Myocyte (in vitro differentiated cells): ENCODE measurements around the gene ATXN3L. TPM values are rescaled to one million over a fixed set of nuclear protein-coding genes. Genes with fewer than 3 reads are reported as not detected.
A peak's percentile ranks its signal among the peaks of the same experiment; 100 is the strongest.

ENCODE experiments used
- DNase-seq: peaks from one replicate; pipeline ENCODE4 v3.0.0-alpha.2; 2012; ENCODE audit warnings: low read depth
- polyA plus RNA-seq: library from polyadenylated mRNA; unstranded; fragments of >200 nt; gene quantifications from one replicate; pipeline ENCODE4 v1.2.1, GENCODE V29; 2012; ENCODE audit warnings: missing spikeins
- total RNA-seq: library from RNA; depleted of rRNA; stranded (reverse); fragments of >200 nt; gene quantifications from 2 replicates; pipeline ENCODE4 v1.2.3, GENCODE V29; 2014

ATXN3L gene
- not detected in 2 replicates for total RNA-seq
- polyA plus RNA-seq: not detected

GRCh38 chrX:13319953-13320352 lies at the start of gene ATXN3L:
Gene ATXN3L (minus strand): TSS chrX:13320053. CDS start chrX:13319934, 119 bp downstream.
- no peak for DNase-seq

- no peak for DNase-seq
Observed at GRCh38 chrX:13369256-13370030, 49.6 kb upstream of the ATXN3L start.

- no peak for DNase-seq
Observed at GRCh38 chrX:13367950-13368349, 48.1 kb upstream of the ATXN3L start.

DNA sequence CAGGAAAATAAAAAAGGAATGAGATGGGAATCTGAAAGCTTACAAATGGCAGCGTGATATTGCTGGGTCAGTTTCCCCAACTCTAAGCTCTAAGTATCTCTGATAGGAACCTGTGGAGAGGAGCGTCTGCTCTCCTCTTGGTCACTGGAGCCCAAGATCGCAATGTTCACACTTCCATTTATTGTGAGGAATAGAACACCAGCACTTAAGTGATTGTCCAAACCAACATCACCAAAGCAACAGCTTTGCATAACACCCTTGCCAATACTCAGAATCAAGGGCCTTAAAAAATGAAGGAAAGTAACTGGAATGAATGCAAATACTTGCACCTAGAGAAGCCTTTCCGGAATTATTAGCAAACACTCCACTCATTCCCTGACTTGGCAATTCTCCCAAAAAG lies 46.8 kb upstream of the ATXN3L start:
- DNase-seq: no peak

DNA sequence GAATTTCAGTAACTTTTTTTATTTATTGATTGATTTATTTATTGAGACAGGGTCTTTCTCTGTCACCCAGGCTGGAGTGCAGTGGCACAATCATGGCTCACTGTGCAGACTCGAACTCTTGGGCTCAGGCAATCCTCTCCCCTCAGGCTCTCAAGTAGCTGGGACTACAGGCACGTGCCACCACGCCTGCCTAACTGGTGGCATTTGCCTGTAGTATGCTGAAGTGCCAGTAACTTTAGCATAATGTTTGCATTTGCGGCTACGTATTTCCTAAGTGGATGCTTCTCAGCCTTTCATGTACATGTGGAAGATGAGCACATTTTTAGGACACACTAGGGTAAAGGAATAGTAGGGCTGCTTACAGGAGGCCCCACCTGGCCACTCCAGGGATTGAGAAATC lies 45.3 kb upstream of the ATXN3L start:
- no peak for DNase-seq

DNA sequence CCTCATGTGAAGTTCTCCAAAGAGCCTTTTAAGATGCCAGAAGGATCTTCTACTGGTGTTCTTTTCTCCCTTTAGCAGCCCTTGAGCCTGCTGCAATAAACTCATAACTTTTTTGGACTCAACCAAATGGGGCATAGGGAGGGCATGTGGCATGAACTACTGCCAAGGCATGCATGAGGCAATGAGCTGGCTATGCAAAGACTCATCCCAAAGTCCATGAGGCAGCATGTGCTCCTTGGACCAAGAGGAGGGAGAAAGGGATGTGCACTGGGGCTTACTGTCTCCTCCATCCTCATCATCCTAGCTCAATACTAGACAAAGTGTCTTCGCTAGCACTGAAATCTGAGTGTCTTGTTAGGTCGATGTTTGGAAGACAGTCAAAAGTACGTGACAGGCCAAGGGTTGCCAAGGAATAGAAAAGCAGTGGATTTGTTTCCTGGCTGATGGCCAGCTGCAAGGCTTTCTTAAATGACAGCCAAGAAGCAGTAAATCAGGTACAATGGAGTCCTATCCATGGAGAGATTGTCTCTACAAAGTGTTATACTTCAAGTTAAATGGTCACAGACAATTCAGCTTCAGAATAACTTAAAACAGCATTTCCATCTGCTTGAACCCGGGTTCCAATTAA lies 44.5 kb upstream of the ATXN3L start:
- DNase-seq: peak; percentile 82

DNA sequence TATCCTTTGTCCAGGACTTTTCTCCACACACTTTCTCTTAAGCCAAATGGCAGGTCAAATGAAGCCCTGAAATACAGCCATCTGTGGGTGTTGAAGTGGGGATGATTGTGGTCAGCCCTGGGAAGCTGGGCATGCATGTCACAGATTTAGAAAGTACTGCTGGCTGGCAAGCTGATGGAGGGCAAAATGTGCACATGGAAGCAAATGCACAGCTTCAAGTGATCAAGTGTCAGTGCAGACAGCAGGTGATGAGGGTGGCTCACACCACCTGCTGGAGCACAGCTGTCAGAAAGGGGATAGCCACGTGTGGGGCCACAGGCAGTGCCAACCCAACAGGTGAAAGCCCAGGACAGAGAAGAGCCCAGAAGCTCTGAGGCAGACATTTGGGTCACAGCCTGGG lies 40.3 kb upstream of the ATXN3L start:
- peak; percentile 95 for DNase-seq

DNA sequence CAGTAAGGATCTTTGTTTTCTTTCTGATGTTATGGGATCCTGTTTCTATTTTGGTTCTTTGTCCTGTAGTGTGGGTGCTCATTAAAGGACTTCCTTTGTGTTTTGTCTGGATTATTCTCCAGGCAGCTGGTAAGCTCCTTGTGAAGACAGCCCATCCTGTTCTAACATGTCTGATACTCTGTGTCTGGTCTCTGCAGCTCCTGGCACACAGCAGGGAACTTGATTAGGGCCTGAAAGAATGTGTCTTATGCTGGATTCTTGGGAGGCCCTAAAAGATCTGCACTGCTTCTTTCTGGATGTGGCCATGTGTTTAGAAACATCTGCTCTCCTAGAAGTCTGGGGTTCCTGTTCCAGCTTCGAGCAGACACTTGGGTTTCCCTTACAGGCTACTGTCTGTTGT lies 38.1 kb upstream of the ATXN3L start:
- peak; percentile 74 for DNase-seq

GRCh38 chrX:13346646-13347045 lies 26.8 kb upstream of the ATXN3L start:
- no peak for DNase-seq

DNA sequence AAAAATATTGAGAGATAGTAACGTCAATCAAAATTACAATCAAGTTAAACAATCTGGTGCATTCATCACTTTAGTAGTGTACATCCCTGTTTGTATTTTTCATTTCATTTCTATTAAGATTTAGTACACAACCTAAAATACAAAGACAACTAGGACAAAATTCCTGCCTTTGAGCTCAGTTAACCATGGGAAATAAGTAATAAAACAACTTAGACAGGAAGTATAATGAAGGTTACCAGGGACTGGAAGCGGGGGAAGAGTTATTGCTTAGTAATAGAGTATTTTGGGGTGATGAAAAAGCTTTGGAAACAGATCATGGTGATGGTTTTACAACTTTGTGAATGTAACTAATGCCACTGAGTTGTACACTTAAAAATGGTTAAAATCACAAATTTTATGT lies 25.6 kb upstream of the ATXN3L start:
- no peak for DNase-seq

GRCh38 chrX:13345037-13345436 lies 25.2 kb upstream of the ATXN3L start:
- no peak for DNase-seq

- DNase-seq: no peak
Observed at GRCh38 chrX:13341491-13342101, 21.7 kb upstream of the ATXN3L start.

DNA sequence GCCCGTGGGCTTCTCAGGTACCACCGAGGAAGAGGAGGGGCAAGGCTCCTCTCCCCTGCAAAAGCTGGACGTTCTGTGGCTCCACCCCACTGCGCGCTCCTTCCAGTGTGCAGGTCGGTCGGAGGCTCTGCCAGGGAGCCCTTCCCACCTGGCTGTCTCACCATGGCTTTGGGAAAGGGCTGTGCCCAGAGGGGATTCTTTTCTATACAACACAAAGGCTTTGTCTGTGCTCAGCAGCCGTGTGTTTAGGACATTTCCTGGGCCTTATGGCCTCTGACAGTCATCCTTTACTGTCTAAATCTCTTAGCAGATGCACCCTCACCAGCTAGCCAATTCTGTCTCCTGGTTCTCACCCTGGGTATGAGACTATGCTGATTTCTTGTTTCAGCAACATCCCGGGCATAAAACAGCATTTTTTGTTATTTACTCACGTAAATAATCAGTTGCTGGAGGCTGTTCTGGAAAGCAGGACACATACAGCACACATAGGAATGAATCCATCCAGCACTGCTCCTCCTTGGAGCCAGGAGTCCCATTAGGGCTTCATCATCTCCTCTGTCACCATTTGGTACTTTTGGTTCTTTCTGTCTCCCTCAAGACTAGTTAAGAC lies 20.4 kb upstream of the ATXN3L start:
- no peak for DNase-seq

GRCh38 chrX:13339607-13340006 lies 19.8 kb upstream of the ATXN3L start:
- no peak for DNase-seq

DNA sequence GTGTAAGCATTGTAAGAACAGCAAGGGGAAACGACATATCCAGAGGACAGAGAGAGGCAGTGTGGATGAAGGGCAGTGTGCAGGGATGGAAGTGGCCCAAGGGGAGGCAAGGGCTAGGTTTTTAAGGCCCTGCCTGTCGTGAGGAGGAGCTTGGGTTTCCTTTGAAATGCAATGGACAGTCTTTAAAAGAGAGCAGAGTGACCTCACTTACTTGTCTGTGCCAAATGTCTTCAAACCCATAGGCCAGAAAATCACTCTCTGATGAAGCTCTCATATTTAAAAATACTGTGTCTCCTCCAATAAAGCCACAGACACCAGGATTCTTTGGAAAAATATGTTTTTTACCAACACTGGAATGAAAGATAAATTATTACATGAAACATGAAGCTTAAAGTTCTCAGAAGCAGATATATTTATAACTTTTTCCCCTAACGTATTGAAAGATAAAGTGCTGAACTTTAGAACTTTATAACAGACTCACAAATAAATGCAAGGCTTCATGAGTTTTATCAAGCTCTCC lies 19.2 kb upstream of the ATXN3L start:
- no peak for DNase-seq

- DNase-seq: no peak
Observed at GRCh38 chrX:13334491-13334890, 14.6 kb upstream of the ATXN3L start.

GRCh38 chrX:13330446-13330845 lies 10.6 kb upstream of the ATXN3L start:
- no peak for DNase-seq

DNA sequence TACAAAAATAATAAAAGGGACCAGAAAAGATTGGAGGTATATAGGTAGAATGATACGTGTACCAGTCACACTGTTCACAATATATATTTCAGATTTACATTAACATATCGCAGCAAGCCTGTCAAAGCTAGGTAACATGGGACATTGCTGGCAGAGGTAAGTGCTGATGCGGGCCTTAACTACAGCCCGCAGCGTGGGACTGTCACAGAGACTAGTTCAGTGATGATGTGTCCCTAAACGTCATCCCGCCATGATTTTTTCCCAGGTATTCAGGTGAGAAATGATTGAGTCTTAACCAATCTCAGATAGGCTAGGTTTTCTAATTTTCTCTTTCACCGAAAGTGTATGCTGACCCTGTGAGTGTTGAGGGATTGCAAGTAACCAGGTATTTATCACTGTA lies 7.8 kb upstream of the ATXN3L start:
- DNase-seq: no peak

- no peak for DNase-seq
Observed at GRCh38 chrX:13323241-13323640, 3.4 kb upstream of the ATXN3L start.

DNA sequence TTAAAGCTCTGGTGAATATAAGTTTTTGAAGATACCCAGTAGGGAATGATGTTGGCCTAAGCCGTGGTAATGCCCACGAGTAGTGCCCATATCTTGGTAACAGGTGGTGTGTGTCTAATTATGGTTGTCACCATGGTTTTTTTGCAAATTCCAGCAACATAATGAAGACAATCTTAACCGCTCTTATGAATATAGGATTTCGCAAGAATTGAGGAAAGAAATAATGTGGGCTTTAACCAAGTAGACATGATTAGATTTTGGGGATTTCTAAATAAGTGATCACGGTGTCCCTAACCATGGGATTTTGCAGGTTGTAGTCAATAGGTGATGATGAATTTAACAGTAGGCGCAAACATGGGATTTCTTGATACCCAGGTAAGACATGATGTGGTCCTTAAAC lies 2.5 kb downstream of the ATXN3L start:
- DNase-seq: no peak

GRCh38 chrX:13311560-13311959 lies 8.3 kb downstream of the ATXN3L start:
- DNase-seq: no peak

DNA sequence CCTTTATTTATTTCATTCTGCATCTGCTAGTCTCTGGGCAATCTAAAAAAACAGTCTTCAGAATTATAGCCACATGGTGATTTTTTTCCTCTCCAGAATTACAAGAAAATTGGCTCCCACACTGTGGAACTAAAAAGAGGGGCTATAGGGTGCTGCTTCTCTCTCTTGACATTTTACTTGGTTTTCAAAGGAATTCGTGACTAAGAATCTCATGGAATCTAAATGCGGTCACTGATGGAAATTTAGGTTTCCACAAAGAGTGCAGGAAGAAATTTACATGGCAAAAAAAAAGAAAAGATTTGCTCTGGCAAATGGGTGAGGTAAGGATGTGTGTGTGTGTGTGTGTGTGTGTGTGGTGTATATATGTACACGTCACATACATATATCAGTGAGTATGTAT lies 10.2 kb downstream of the ATXN3L start:
- no peak for DNase-seq
